ENCODE results near the gene CDR2L.

CDR2L gene

DNA sequence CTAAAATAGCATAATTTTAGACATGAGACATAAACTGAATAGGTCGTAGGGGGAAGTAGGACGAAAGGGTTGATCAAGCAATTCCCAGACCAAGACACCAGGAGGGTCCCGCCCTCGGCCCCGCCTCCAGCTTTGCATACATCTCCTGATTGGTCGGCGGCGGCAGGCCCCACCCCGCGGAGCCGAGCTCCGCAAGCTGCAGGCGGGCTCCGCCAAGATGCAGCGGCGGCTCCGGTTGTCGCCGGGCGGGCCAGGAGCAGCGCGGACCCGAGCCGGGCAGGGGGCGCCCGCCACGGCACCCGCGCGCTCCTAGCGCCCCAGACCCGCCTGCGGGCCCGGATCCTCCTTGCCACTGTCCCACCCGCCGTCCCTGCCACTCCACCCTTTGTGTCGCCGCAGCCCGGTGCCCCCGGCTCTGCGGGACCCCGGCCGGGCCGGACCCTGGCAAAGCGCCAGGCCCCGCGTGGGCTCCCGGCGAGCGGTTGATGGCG is at the start of gene CDR2L:
Gene CDR2L (plus strand): TSS at position 215 of the 491 bp plus-strand sequence. CDS start 412 bp downstream, outside the sequence.
- FAIRE-seq, result peak; percentile 11

DNA sequence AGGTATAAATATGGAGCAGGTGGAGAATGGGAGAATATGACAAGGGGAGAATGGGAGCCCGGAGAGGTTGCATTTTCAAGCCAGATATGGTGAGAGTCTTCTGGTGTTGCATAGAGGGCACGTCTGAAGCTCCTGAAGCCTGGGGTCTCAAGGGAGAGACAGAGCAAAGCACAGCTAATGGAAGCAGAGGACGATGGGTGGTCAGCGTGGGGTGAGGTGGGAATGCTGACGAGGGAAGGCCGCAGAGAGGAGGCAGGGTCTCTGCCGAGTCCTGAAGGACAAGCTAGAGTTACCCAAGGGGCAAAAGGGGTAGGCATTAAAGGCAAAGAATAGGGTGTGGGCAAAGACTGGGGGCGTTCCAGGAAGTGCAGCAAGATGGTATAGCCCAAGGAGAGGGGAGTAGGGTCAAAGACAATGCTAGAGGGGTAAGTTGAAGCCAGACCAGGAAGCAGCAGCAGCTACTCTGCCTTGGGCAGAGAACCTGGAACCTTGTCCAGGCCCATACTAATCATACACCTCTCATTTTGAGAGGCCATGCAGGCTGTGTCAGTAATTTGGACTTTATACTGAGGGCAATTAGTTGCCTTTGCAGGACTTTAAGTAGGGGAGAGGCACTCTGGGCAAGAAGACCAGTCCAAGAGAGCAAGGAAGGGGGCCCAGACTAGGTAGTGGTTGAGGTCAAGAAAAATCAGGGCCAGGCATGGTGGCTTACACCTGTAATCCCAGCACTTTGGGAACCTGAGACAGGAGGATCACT is 49.1 kb upstream of the CDR2L start:
- no peak for FAIRE-seq

- FAIRE-seq, result no peak
These were observed 47.9 kb upstream of the CDR2L start for GRCh38 chr17:74939534-74939933.

DNA sequence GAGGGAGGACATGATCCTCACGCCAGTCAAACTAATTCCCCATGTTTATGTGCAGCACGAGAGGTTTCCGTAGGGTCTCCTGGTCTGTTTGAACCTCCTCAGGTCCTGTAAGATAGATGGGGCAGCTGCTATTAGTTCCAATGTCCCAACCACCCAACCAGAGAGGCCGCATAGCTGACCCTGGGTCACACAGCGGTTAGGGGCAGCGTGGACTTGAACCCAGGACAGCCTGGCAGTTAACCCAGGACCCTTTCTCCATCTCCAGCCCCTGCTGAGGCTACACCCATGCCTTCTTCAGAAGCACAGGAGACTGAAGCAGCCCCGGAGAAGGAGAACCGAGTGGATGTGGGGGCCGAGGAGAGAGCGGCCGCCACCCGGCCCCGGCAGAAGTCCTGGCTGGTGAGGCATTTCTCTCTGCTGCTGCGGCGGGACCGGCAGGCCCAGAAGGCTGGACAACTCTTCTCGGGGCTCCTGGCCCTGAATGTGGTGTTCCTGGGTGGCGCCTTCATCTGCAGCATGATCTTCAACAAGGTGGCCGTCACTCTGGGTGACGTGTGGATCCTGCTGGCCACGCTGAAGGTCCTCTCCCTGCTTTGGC is 46.2 kb upstream of the CDR2L start:
- no peak for FAIRE-seq

- FAIRE-seq, result no peak
These were observed 43.5 kb upstream of the CDR2L start for GRCh38 chr17:74943808-74944522.

DNA sequence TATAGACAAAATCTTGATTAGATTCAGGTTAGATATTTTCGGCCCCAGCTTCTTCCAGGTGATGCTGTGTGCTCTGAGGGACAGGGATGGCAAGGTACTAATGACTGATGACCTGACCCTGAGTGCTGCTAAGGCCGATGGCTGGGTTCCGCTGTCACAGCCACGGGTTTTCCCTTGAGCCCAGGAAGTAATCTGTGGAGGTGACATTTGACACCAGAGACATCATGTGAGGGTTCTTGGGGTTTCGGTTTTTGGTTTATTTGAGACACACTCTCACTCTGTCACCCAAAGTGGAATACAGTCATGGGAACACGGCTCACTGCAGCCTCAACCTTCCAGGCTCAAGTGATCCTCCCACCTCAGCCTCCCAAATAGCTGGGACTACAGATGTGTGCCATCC is 41.9 kb upstream of the CDR2L start:
- FAIRE-seq, result no peak

DNA sequence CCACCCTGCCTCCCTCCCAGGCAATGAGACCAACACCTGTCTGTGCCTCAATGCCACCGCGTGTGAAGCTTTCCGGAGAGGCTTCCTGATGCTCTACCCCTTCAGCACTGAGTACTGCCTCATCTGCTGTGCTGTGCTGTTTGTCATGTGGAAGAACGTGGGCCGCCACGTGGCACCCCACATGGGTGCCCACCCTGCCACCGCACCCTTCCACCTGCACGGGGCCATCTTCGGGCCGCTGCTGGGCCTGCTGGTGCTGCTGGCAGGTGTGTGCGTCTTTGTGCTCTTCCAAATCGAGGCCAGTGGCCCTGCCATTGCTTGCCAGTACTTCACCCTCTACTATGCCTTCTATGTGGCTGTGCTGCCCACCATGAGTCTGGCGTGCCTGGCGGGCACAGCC is 40.8 kb upstream of the CDR2L start:
- no peak for FAIRE-seq

DNA sequence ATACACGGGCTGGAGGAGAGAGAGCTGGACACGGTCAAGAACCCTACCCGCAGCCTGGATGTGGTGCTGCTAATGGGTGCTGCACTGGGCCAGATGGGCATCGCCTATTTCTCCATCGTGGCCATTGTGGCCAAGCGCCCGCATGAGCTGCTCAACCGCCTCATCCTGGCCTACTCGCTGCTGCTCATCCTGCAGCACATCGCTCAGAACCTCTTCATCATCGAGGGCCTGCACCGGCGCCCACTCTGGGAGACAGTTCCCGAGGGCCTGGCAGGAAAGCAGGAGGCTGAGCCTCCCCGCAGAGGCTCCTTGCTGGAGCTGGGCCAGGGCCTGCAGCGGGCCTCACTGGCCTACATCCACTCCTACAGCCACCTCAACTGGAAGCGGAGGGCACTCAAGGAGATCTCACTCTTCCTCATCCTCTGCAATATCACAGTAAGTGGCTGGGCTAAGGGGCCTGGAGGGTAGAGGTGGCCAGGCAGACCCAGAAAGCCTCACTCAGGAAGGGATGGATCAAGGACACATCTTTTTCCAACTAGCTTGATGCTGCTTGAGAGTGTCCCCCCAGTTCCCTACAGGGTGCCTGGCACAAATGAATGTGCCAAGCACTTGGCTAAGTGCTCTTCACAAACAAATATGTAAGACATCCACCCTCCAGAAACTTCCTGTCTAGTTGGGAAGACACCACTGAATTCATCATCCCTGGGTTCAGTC is 40.2 kb upstream of the CDR2L start:
- FAIRE-seq, result no peak

DNA sequence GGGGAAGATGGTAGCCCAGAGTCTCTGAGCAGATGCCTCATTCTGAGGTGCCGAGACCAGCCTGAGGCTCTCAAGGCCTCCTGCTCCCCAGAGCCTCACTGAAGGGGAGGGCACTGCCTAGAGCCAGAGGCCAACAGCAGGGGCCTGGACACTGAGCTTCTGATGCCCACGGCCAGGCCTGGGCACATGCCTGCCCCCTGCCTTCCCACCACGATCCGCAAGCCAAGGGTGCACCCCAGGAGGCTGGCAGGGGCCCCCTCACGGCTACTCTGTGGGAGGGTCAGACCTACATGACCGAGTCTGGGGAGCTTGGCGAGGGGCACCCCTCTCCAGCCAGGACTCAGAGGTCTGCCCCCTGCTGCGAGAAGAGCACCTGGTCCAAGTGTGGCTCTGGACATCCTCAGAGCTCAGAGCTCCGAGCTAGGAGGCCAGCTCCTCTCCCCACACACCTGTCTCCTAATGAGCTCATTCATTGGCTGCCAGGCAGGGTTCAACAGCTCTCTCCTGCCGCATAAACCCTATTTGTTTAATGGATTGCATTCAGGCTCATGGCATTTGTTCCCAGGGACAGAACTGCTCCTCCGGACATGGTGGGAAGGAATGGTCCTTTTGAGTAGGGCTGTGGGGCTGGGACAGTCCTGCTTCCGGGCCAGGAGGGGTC is 37.8 kb upstream of the CDR2L start:
- FAIRE-seq, result no peak

- FAIRE-seq, result no peak
These were observed 37.2 kb upstream of the CDR2L start for GRCh38 chr17:74950207-74950606.

DNA sequence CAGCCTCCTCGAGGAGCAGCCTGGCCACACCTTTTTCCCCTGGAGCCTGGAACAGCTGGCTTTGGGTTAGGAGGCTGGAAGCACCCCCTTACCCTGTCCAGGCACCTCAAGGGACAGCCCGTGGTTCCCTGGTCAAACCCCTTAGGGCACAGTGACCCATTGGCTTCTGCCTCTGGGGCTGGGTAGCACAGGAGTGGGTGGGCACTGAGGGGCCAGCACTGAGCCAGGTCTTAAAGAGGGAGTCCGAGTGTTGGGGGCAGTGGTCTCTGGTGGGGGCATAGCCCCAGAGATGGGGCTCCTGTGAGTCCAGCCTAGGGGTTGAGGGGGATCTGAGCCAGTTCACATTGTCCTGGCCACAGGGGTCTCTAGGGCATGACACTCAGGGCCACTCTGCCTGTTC is 36.4 kb upstream of the CDR2L start:
- FAIRE-seq, result no peak

DNA sequence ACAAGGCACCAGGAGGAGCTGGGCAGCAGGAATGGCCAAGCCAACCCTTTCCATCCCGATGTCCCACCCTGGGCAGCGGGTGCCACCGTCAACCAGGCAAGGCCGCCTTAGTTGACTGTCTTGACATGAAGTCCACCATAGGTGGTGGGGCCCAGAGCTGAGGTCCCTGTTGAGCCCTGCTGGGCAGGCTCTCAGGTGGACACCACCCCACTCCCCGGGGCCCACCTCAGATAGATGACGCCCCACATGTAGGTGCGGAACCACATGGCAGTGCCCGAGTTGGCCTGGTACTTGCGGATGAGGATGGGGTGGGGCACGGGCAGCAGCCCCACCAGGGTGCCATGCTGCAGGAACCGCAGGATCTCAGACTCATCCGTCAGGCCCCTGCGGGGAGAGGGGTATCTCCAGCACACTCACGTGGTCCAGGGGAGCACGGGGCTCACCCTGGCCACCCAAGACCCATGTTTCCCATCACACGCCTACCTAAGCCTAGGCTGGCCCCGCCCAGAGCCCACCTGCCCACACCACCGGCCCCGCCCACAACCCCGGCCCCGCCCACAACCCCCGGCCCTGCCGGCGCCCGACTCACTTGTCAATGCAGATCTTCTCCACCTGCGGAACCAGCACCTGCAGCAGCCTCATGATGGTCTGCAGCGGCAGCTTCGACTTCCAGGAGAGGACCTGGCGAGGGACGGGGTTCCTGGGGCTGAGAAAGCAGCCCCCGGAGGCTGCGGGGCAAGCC is 35.6 kb upstream of the CDR2L start:
- FAIRE-seq, result no peak

GRCh38 chr17:74952431-74953133 is 34.9 kb upstream of the CDR2L start:
- no peak for FAIRE-seq

DNA sequence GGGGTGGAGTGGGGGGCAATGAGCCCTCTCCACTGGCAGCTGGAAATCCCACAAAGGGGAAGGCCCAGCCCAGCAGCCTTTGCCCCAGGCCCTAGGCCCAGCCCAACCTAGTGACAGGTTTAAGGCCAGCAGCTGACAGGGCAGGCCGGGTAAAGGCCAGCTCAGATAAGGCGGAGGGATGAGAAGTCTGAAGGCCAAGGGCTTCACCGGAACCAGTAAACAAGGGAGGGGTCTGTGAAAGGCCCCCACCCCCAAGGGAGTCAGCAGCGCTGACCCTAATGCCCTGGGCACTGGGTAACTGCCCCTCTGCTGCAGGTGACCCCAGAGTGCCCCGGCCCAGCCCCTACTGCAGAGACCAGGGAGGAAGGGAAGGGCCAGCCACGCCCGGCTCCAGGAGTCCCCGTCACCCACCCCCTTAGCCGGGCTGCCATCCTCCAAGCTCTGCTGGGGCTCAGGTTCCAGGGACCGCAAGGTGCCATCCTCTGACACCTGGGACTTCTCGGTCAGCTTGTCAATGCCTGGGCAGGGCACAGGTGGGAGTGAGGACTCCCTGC is 34.2 kb upstream of the CDR2L start:
- FAIRE-seq, result no peak

- no peak for FAIRE-seq
These were observed 33.3 kb upstream of the CDR2L start for GRCh38 chr17:74954115-74954514.

DNA sequence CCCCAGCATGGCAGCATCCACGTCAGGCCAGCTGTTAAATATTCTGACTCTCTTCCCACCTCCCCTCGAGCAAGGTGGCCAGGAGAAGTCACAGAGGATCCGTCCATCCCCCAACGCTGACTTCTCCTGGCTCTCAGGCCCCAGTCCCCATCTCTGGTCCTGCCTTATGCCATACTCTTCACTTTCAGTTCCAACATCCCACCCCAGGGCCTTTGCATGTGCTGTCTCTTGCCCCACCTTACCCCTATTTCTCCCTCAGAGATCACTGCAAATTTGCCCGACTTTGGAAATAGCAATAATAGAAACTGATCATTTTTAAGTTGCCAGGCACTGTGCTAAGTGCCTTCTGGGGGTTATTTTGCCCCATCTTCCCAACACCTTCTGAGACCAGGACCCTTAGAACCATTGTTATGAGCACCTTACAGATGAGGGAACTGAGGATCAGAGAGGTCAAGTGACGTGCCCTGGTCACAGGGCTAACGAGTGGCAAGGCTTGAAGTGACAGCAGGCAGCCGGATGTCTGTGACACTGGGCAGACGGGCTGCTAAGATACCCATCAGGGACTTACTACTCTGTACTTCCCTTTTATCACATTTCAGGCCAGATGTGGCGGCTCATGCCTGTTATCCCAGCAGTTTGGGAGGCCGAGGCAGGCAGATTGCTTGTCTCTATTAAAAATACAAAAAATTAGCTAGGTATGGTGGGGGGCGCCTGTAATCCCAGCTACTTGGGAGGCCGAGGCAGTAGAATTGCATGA is 32.6 kb upstream of the CDR2L start:
- FAIRE-seq, result no peak

DNA sequence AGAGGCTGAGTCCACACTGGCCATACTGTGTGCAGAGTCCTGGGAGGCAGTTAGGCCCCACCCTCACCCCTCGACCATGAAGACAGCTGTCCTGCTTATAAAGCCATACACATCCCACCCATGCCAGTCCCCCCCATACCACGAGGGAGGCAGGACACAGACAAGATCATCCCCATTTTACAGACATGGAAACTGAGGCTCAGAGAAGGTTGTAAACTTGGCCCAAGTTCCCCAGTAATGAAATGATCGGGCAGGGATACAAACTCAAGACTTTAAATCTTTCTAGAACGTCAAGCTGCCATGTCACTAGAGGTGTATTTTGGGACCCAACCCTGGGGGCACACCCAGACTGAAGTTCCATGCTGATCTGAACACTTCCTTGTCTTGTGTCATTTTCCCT is 31.3 kb upstream of the CDR2L start:
- FAIRE-seq, result no peak

DNA sequence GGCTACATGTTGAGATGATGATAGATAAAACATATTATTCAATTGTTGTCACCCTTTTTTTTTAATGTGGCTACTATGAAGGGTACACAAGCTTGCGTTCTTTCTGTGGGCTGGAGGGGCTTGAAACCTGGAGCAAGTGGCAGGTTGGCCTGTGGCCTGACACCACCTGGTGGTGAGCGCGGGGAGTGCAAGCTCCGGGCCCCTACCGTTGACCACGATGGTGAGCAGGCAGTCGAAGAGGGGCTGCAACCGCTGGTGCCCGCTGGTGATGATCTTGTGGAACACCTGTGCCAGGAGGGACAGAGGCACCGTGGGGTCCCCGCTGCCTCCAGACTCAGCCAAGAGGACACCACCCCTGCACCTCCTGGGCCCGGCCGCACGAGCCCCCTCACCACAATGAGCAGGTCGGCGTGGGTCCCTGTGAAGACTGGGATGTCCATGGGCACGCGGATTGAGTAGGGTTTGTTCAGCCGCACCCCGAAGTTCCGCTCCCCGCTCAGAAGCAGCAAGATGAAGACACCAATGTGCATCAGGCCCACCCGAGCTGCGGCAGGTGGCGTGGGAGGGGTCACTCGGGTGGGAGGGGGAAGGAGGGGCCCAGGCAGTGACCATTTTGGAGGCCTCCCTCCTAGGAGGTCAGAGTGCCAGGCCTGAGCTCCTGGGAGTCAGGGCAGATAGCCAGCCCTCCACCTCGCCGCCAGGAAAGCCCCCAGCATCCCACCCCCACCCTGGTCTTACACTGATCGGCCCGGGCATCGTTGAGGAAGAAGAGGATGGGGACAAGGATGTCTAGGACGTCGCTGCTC is 29.3 kb upstream of the CDR2L start:
- no peak for FAIRE-seq

DNA sequence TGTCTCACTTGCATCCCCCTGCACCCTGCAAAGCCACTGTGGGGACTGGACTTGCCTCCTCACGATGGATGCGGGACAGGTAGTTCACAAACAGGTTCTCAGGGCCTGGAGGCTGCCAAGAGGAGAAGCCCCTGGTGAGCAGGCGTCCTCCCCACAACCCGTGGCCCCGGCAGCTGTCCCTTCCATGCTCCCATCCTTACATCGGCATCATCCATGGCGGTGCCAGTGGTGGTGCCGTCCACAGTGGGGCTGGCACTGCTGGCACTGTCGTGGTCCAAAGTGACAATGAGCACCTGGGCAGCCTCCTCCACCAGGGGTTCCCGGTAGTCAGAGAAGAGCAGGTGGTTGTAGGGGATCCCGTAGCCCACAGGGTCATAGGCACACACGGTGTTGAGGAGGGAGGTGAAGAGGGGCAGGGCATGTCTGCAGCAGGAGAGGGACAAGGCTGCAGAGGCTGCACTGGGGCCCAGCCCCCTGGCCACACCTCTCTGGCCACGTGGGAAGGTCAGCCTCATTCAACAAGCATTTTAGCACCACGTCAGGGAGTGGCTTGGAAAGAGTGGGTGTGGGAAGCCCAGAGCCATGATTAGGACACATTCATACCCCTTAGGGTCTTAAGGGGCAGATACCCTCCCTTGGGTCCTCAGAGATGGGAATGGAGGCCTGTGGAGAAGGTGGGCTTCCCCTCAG is 27.5 kb upstream of the CDR2L start:
- no peak for FAIRE-seq

All from A204.1 (cell line).